ENCODE measurements around the gene TMA7B. TPM values are rescaled to one million over a fixed set of nuclear protein-coding genes. Genes with fewer than 3 reads are reported as not detected.

The TMA7B gene
- total and polyA plus RNA-seq, 12 donors: not detected

- WGBS, 2 donors: 49 to 51% methylated on average over 12 of the region's 12 CpGs
- Histone ChIP-seq H3K36me3 (no peaks in the 10 kb centered on the region), H3K27ac (no peak overlapping the region), H3K9me3 (no peaks in the 10 kb centered on the region), H3K4me3 (no peak overlapping the region), H3K27me3 (peaks cover 0 to 46% (median 16%) of the 10 kb centered on the region in 7 donors), H3K4me1 (peaks cover 0 to 14% (median 0%) of the 10 kb centered on the region in 9 donors)
- intact Hi-C loops (cut with DNase I): no loop called here
- no peak for TF ChIP-seq CTCF (IDR thresholded peaks at IDR 0.05)
- ATAC-seq (no peak), DNase-seq (no peak)
These were observed 42.3 kb upstream of the TMA7B start for GRCh38 chr22:39917776-39918495.

- no peaks in the 10 kb centered on the region for H3K36me3 ChIP-seq
- no peak overlapping the region for H3K27ac ChIP-seq
- no peak for TF ChIP-seq CTCF (IDR thresholded peaks at IDR 0.05)
- DNase-seq: no peak
- peaks cover 0 to 24% (median 0%) of the 10 kb centered on the region in 9 donors for H3K4me1 ChIP-seq
- no peak for ATAC-seq
- no peaks in the 10 kb centered on the region for H3K9me3 ChIP-seq
- WGBS, 2 donors: 67 to 68% methylated on average over 8 of the region's 8 CpGs
- H3K4me3 ChIP-seq: no peak overlapping the region
- peaks cover 0 to 43% (median 22%) of the 10 kb centered on the region in 7 donors for H3K27me3 ChIP-seq
- intact Hi-C loops (cut with DNase I): no loop called here
These were observed 40.0 kb upstream of the TMA7B start for GRCh38 chr22:39920134-39920743.

GRCh38 chr22:39923696-39924095, 36.5 kb upstream of the TMA7B start:
- WGBS, 2 donors: 73 to 83% methylated on average over 5 of the region's 5 CpGs
- peaks cover 0 to 63% (median 43%) of the 10 kb centered on the region in 7 donors for H3K27me3 ChIP-seq
- no peaks in the 10 kb centered on the region for H3K9me3 ChIP-seq
- H3K36me3 ChIP-seq: no peaks in the 10 kb centered on the region
- H3K27ac ChIP-seq: no peak overlapping the region
- H3K4me1 ChIP-seq: peaks cover 0 to 19% (median 0%) of the 10 kb centered on the region in 9 donors
- intact Hi-C loops (cut with DNase I): no loop called here
- no peak for TF ChIP-seq CTCF (IDR thresholded peaks at IDR 0.05)
- DNase-seq (no peak), ATAC-seq (no peak)
- no peak overlapping the region for H3K4me3 ChIP-seq

GRCh38 chr22:39924286-39924685, 35.9 kb upstream of the TMA7B start:
- intact Hi-C loops (cut with DNase I): no loop called here
- 92 to 94% methylated on average over 18 of the region's 18 CpGs for WGBS, 2 donors
- DNase-seq (no peak), ATAC-seq (no peak)
- H3K4me1 ChIP-seq: peaks cover 0 to 24% (median 0%) of the 10 kb centered on the region in 9 donors
- H3K4me3 ChIP-seq: no peak overlapping the region
- no peaks in the 10 kb centered on the region for H3K36me3 ChIP-seq
- peaks cover 0 to 69% (median 49%) of the 10 kb centered on the region in 7 donors for H3K27me3 ChIP-seq
- no peak for TF ChIP-seq CTCF (IDR thresholded peaks at IDR 0.05)
- H3K9me3 ChIP-seq: no peaks in the 10 kb centered on the region
- no peak overlapping the region for H3K27ac ChIP-seq

Data from heart right ventricle (tissue), 16 donors.